ENCODE measurements around the gene CD274.

Gene CD274

GRCh38 chr9:5499889-5500398, 49.6 kb downstream of the CD274 start:
- peak; percentile 63 for DNase-seq (ENCODE audit: low spot score)

GRCh38 chr9:5500441-5501235, 50.3 kb downstream of the CD274 start:
- DNase-seq (ENCODE audit: low spot score) = peak; percentile 51

GRCh38 chr9:5502553-5502952, 52.2 kb downstream of the CD274 start:
- no peak for DNase-seq (ENCODE audit: low spot score)

- DNase-seq (ENCODE audit: low spot score) = no peak
Observed at GRCh38 chr9:5509573-5509972, 59.2 kb downstream of the CD274 start.

GRCh38 chr9:5510360-5510931, 60.1 kb downstream of the CD274 start, which contains the start of gene PDCD1LG2:
PDCD1LG2 (plus strand) TSS chr9:5510531; CDS start chr9:5522547, 12,016 bp downstream.
- no peak for DNase-seq (ENCODE audit: low spot score)

- DNase-seq (ENCODE audit: low spot score) = no peak
Observed at GRCh38 chr9:5510989-5511388, 60.6 kb downstream of the CD274 start.

GRCh38 chr9:5511476-5511875, 61.1 kb downstream of the CD274 start:
- no peak for DNase-seq (ENCODE audit: low spot score)

GRCh38 chr9:5511935-5512580, 61.7 kb downstream of the CD274 start:
- DNase-seq (ENCODE audit: low spot score) = no peak

- no peak for DNase-seq (ENCODE audit: low spot score)
Observed at GRCh38 chr9:5512658-5513452, 62.5 kb downstream of the CD274 start.

GRCh38 chr9:5513966-5514616, 63.7 kb downstream of the CD274 start:
- no peak for DNase-seq (ENCODE audit: low spot score)

- no peak for DNase-seq (ENCODE audit: low spot score)
Observed at GRCh38 chr9:5514617-5515260, 64.4 kb downstream of the CD274 start.

- DNase-seq (ENCODE audit: low spot score) = no peak
Observed at GRCh38 chr9:5515261-5515650, 64.9 kb downstream of the CD274 start.

- no peak for DNase-seq (ENCODE audit: low spot score)
Observed at GRCh38 chr9:5516453-5517220, 66.3 kb downstream of the CD274 start.

- DNase-seq (ENCODE audit: low spot score) = no peak
Observed at GRCh38 chr9:5518171-5518936, 68.0 kb downstream of the CD274 start.

- DNase-seq (ENCODE audit: low spot score) = no peak
Observed at GRCh38 chr9:5518937-5519319, 68.6 kb downstream of the CD274 start.
